Thymus (tissue), 11 donors: ENCODE results near the gene SP8. TPM values are rescaled to one million over a fixed set of nuclear protein-coding genes. Genes with fewer than 3 reads are reported as not detected.

Source experiments
- DNase-seq, 9 donors: peaks; one replicate each; pipeline ENCODE4 v3.0.0-alpha.2; 2013; ENCODE audit warnings: low spot score in 9 of 9, low read depth in 6 of 9, missing footprints in 1 of 9
- H3K27ac ChIP-seq, 2 donors: one replicate each; pipeline ENCODE4 v1.5.1; 2013; ENCODE audit warnings: control low read depth in 1 of 2, low read depth in 1 of 2, low read length in 1 of 2, mild to moderate bottlenecking in 1 of 2, moderate library complexity in 1 of 2
- H3K27me3 ChIP-seq, 2 donors: one replicate each; pipeline ENCODE4 v1.5.1; 2013; ENCODE audit warnings: low read length in 1 of 2; ENCODE audit not compliant: control insufficient read depth in 2 of 2, insufficient read depth in 1 of 2
- H3K36me3 ChIP-seq, 2 donors: one replicate each; pipeline ENCODE4 v1.5.1; 2013; ENCODE audit warnings: low read length in 1 of 2, mild to moderate bottlenecking in 1 of 2, moderate library complexity in 1 of 2; ENCODE audit not compliant: control insufficient read depth in 2 of 2, insufficient read depth in 2 of 2
- H3K4me1 ChIP-seq, 2 donors: one replicate each; pipeline ENCODE4 v1.5.1; 2013; ENCODE audit warnings: low read length in 2 of 2; ENCODE audit not compliant: control insufficient read depth in 2 of 2, insufficient read depth in 2 of 2
- H3K4me3 ChIP-seq, 2 donors: one replicate each; pipeline ENCODE4 v1.5.1; 2013; ENCODE audit warnings: low read length in 2 of 2, control low read depth in 1 of 2, mild to moderate bottlenecking in 1 of 2
- H3K9me3 ChIP-seq, 2 donors: one replicate each; pipeline ENCODE4 v1.5.1; 2013; ENCODE audit warnings: low read length in 1 of 2, mild to moderate bottlenecking in 1 of 2; ENCODE audit not compliant: control insufficient read depth in 2 of 2, insufficient read depth in 1 of 2
- WGBS: extraction: QIAGEN DNeasy Blood & Tissue Kit; methylation state at CpG from one replicate; pipeline ENCODE4 v1.1.7; 2013; 5-methylcytosine and 5-hydroxymethylcytosine counted together
- polyA plus RNA-seq: library from polyadenylated mRNA; stranded (reverse); fragments of 200-250 nt; gene quantifications from one replicate; pipeline ENCODE4 v1.2.3, GENCODE V29; 2013
- total RNA-seq: library from RNA; stranded (reverse); fragments of 120-200 nt; gene quantifications from one replicate; pipeline ENCODE4 v1.2.4, GENCODE V29; 2013
- donor health status: healthy.

SP8 gene
- total and polyA plus RNA-seq, 2 donors = 0.05 TPM; not detected in 1

DNA sequence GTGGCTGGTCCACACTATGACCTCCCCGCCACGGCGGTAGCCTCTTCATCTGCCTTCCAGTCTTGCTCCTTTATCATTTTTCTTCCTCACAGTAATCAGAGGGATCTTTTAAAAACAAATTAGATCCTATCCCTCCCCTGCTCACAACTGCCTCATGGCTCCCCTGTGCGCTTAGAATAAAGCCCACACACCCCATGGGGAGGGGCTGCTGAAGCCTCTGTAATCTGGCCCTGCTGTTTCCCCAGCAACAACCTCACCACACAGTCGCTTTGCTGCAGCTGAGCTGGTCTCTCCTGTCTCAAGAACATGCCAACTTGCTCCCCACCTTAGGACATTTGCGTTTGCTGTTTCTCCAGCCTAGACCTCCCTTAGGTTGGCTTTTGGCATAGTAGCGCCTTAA lies 41.0 kb downstream of the SP8 start:
- Histone ChIP-seq H3K9me3 (no peaks in the 10 kb centered on the region), H3K4me1 (no peaks in the 10 kb centered on the region), H3K36me3 (no peaks in the 10 kb centered on the region), H3K27ac (no peak overlapping the region), H3K4me3 (no peak overlapping the region), H3K27me3 (no peaks in the 10 kb centered on the region)
- 94% methylated on average over 7 of the region's 7 CpGs for WGBS
- DNase-seq = no peak

DNA sequence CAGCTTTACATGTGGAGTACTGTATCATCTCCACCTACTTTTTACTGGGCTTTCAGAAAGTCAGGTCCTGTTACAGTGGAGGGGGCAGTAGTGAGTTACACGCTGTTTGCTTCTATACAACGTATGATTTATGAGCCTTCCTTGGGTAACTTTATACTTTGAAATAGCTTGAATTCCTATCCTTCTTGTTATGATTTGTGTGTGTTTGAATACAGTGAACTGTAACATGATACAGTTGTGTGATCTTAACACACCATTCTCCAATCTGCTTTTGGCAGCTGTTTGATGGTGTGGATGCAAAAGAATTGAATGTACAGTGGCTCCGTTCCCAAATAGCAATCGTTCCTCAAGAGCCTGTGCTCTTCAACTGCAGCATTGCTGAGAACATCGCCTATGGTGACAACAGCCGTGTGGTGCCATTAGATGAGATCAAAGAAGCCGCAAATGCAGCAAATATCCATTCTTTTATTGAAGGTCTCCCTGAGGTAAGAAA lies 41.7 kb downstream of the SP8 start:
- no peaks in the 10 kb centered on the region for H3K4me1 ChIP-seq
- DNase-seq = no peak
- no peak overlapping the region for H3K27ac ChIP-seq
- no peaks in the 10 kb centered on the region for H3K36me3 ChIP-seq
- H3K9me3 ChIP-seq = no peaks in the 10 kb centered on the region
- H3K4me3 ChIP-seq = no peak overlapping the region
- 79% methylated on average over 7 of the region's 7 CpGs for WGBS
- no peaks in the 10 kb centered on the region for H3K27me3 ChIP-seq

DNA sequence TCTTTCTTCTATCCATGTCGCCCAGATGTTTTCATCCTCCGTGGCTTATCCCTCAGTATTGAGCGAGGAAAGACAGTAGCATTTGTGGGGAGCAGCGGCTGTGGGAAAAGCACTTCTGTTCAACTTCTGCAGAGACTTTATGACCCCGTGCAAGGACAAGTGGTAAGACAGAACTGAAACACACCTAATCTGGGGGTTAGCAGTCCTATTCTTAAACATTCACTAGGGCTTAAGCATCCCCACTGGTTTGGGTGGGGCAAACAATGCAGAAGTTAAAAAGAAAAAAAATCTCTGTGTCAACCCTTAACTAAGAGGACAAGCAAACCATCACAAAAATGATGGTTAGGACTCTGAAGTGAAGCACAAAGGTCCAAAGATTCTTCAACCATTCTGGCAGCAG lies 43.8 kb downstream of the SP8 start:
- no peak for DNase-seq
- WGBS = 96% methylated on average over 5 of the region's 5 CpGs

DNA sequence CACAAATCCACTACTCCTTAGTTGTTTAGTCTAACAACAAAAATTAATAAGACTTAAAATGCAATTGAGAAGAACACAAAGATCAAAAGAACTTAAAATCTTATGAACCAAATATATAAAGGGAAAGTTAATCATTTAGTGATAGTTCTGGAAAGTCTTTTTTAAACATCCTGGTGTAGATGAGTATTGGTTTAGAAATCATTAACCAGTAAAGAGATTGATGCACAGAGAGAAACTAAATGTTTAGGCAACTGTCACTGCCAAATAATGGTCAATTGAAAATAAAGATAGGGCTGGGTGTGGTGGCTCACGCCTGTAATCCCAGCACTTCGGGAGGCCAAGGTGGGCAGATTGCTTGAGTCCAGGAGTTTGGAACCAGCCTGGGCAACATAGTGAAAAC lies 44.9 kb downstream of the SP8 start:
- H3K4me3 ChIP-seq = no peak overlapping the region
- no peak for DNase-seq
- H3K36me3 ChIP-seq = no peaks in the 10 kb centered on the region
- H3K27me3 ChIP-seq = no peaks in the 10 kb centered on the region
- no peaks in the 10 kb centered on the region for H3K4me1 ChIP-seq
- WGBS = 94% methylated on average over 2 of the region's 2 CpGs
- H3K27ac ChIP-seq = no peak overlapping the region
- H3K9me3 ChIP-seq = no peaks in the 10 kb centered on the region

More for the DNA sequence above, 43.8 kb downstream of the SP8 start:
- Histone ChIP-seq H3K4me1 (no peaks in the 10 kb centered on the region), H3K4me3 (no peak overlapping the region), H3K9me3 (no peaks in the 10 kb centered on the region), H3K27me3 (no peaks in the 10 kb centered on the region), H3K27ac (no peak overlapping the region), H3K36me3 (no peaks in the 10 kb centered on the region)

DNA sequence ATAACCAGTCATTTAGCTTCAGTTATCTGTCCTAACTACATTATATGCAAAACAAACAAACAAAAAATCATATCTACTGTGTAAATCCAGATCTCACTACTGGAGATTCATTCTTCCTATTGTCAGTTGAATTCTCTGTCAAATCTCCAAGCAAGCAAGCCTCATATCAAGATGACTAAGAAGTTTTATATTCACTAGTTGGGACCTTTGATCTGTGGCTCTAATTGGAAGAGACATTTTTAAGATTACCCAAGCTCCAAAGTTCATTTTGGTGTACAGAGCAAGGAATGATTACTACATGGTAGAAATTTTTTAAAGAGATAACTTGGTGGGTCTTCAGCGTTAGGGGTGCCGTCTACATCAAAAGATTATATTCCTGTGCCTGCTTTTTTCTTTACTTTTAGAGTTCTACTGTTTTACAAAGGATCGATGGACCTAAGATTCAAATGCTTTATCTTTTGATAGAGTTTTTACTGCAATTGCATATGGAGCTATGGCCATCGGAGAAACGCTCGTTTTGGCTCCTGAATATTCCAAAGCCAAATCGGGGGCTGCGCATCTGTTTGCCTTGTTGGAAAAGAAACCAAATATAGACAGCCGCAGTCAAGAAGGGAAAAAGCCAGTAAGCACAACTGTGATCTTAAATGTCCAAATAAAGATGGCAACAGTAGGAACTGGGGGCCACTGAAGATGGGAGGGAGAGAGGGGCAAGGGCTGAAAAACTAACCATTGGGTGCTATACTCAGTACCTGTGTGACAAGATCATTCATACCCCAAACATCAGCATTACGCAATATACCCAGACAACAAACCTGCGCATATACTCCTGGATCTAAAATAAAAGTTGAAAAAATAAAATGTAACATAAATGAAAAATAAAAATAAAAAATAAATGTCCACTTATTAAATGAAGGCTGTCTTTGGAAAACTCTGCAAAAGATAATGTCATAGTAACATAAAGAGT lies 47.9 kb downstream of the SP8 start:
- Histone ChIP-seq H3K9me3 (no peaks in the 10 kb centered on the region), H3K36me3 (no peaks in the 10 kb centered on the region), H3K4me1 (no peaks in the 10 kb centered on the region), H3K27me3 (no peaks in the 10 kb centered on the region), H3K27ac (no peak overlapping the region), H3K4me3 (no peak overlapping the region)
- 97% methylated on average over 11 of the region's 11 CpGs for WGBS
- no peak for DNase-seq

DNA sequence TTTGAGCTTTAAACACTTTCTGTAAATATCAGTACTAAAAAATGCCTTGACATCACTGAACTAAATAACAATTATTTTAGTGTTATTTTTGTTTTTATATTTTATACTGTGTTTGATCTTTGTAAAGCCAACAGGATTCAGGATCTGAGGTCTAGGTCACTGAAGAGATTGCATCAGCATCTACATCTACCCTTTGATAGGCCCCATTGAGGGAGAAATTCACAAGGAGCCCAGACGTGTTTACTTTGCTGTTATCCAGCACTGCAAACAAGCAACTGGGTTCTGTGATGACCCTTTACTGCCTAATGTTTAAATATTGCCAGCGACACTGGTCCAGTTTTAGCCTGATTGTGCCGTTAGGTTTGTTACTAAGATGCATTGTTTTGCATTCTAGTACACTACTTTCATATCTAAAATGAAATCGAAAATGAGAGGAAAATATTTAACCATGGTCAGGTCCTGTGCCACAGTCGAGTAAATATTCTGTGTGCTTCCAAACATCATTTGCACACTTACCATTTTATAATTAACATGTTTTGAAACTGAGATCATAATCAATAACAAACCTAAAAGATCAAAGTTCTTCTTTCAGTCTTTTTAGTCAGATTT lies 48.7 kb downstream of the SP8 start:
- WGBS = 88% methylated on average over 5 of the region's 5 CpGs
- DNase-seq = no peak

DNA sequence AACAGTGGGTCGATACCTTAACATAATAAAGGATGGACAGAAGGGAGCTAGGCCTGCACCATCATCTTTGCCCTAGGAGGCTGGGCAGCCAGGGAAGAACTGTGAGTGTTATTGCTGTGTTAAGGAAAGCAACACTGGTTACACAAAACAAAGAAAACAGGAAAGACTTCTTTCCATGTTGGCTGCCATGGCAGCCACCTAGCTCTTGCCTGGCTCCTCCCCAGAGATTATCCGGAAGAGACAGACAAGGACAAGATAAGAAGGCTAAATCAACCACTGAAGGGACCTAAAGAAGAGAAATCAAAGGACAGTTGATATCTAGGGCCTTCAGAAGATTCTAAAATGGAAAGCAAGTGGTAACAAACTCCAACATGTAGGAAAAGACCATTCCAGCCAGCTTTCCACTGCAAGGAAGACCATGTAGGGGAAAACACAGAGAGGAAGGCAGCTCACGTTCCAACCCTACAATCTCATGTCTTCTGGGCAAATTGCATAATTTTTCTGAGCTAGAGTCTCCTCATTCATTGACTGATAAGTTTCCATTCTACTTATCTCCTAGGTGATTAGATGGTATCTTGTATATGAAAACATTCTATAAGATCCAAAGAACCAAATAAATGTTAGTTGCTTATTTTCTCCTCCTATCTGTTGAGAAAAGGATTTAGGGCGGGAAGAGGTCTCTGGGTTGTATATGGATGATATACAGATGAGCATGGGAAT lies 51.2 kb downstream of the SP8 start:
- no peak overlapping the region for H3K4me3 ChIP-seq
- H3K9me3 ChIP-seq = no peaks in the 10 kb centered on the region
- no peaks in the 10 kb centered on the region for H3K27me3 ChIP-seq
- no peaks in the 10 kb centered on the region for H3K4me1 ChIP-seq
- DNase-seq = no peak
- 85% methylated on average over 4 of the region's 4 CpGs for WGBS
- H3K36me3 ChIP-seq = no peaks in the 10 kb centered on the region
- H3K27ac ChIP-seq = no peak overlapping the region

More for the DNA sequence above, 48.7 kb downstream of the SP8 start:
- H3K27ac ChIP-seq = no peak overlapping the region
- H3K4me3 ChIP-seq = no peak overlapping the region
- no peaks in the 10 kb centered on the region for H3K36me3 ChIP-seq
- H3K9me3 ChIP-seq = no peaks in the 10 kb centered on the region
- H3K27me3 ChIP-seq = no peaks in the 10 kb centered on the region
- no peaks in the 10 kb centered on the region for H3K4me1 ChIP-seq
